Heart left ventricle (tissue), 16 donors: ENCODE measurements around the gene ZNF700. TPM values are rescaled to one million over a fixed set of nuclear protein-coding genes. Genes with fewer than 3 reads are reported as not detected.
A peak's percentile ranks its signal among the peaks of the same experiment; 100 is the strongest.

ENCODE experiments used
- ATAC-seq, 4 donors: fragments of 200-7000 bp; cut with Tn5 transposase; one replicate each; pipeline ENCODE4 v1.9.1; 2020 to 2022; ENCODE audit warnings: moderate library complexity in 4 of 4, mild to moderate bottlenecking in 3 of 4, moderate number of reproducible peaks in 1 of 4
- DNase-seq, 5 donors: peaks; one replicate each; pipeline ENCODE4 v3.0.0-alpha.2; 2020
- H3K27ac ChIP-seq, 12 donors: fragments of 200-600 bp; sonication (generic) in 4 of 12; one replicate each; pipeline versions ENCODE4 v1.5.0 to v1.8.0; 2016 to 2022; ENCODE audit warnings: mild to moderate bottlenecking in 2 of 12
- H3K27me3 ChIP-seq, 9 donors: fragments of 200-600 bp; sonication (generic) in 2 of 9; one replicate each; pipeline versions ENCODE4 v1.5.1 to v1.8.0; 2016 to 2022; ENCODE audit warnings: mild to moderate bottlenecking in 3 of 9
- H3K36me3 ChIP-seq, 9 donors: fragments of 200-600 bp; sonication (generic) in 2 of 9; one replicate each; pipeline versions ENCODE4 v1.5.0 to v1.8.0; 2018 to 2022; ENCODE audit warnings: mild to moderate bottlenecking in 2 of 9
- H3K4me1 ChIP-seq, 12 donors: fragments of 200-600 bp; sonication (generic) in 4 of 12; one replicate each; pipeline versions ENCODE4 v1.5.0 to v1.8.0; 2016 to 2022; ENCODE audit warnings: mild to moderate bottlenecking in 3 of 12
- H3K4me3 ChIP-seq, 12 donors: fragments of 200-600 bp; sonication (generic) in 4 of 12; one replicate each; pipeline versions ENCODE4 v1.5.0 to v1.8.0; 2017 to 2022; ENCODE audit warnings: mild to moderate bottlenecking in 9 of 12, moderate library complexity in 4 of 12
- H3K9me3 ChIP-seq, 12 donors: fragments of 200-600 bp; sonication (generic) in 4 of 12; one replicate each; pipeline versions ENCODE4 v1.5.0 to v1.8.0; 2016 to 2022; ENCODE audit warnings: mild to moderate bottlenecking in 1 of 12
- CTCF ChIP-seq, 12 donors: fragments of 200-600 bp; sonication (generic) in 4 of 12; IDR thresholded peaks; one replicate each; pipeline versions ENCODE4 v1.5.0 to v1.8.0; 2018 to 2022; ENCODE audit warnings: antibody characterized with exemption in 12 of 12, mild to moderate bottlenecking in 5 of 12
- POLR2A ChIP-seq, 2 donors: fragments of 450-650 bp; IDR thresholded peaks; one replicate each; pipeline ENCODE4 v1.6.1; 2017; ENCODE audit warnings: antibody characterized with exemption in 2 of 2, mild to moderate bottlenecking in 2 of 2, moderate library complexity in 2 of 2
- WGBS, 4 donors: extraction: QIAGEN DNeasy Blood & Tissue Kit in 2 of 4; methylation state at CpG; one replicate each; pipeline versions ENCODE4 v1.1.5 to v1.1.7; 2013 to 2018; 5-methylcytosine and 5-hydroxymethylcytosine counted together
- intact Hi-C, 10 donors: fragments of 100-400 bp; cut with DNase I; formaldehyde crosslinking; loops; one replicate each; pipeline versions ENCODE4 v1.11.1 to v1.14.2; 2022
- polyA plus RNA-seq, 2 donors: library from polyadenylated mRNA; stranded (reverse); fragments of 200-250 nt; gene quantifications; one replicate each; pipeline ENCODE4 v1.2.3, GENCODE V29; 2013
- total RNA-seq, 9 donors: library from RNA; depleted of rRNA in 2 of 9; stranded (reverse); fragments of >200 nt in 2 of 9; fragmentation: NEBNext Ultra II Directional in 3 of 9; extraction: Animal tissue kit (Norgen Biotek cat#: 25700) in 3 of 9; gene quantifications; one replicate each; pipeline versions ENCODE4 v1.1.0 to v1.2.4, GENCODE V29; 2016 to 2023
- donor health status: ischemic (EF 13 %, LVEDD 7.1; RV severe dilation, severe dysfunction).
- donor health status: healthy with polysubstance abuse.
- donor health status: DM: no; HTN: yes; CAD: no.
- donor health status: DM: no; HTN: no; CAD: no.
- donor health status: ischemic (EF 25% LVEDD 6.9; RV normal size, moderate dysfunction).
- donor health status: ischemic (EF 25% LVEDD 5.7; RV mildly dilated, moderate dysfunction).
- donor health status: healthy.
- donor health status: DM: yes; HTN: yes; CAD: no.
- donor health status: ischemic (EF 35%, LVEDD 5.7; RV mildly dilated, moderate dysfunction).
- donor health status: nonischemic (EF 11% LVEDD 7.7; RV severe dilation, severe dysfunction).
- donor health status: DM: yes; HTN: yes; CAD: no.
- donor health status: PGD.
- donor health status: ischemic (EF 29% LVEDD 5.4; RV normal size, mild dysfunction).
- donor health status: nonischemic (EF 23%, LVEDD 6.1; RV moderate dilation, normal function).

ZNF700 gene
- total and polyA plus RNA-seq, 11 donors = 2.2 to 7.5 (median 3.8) TPM

DNA sequence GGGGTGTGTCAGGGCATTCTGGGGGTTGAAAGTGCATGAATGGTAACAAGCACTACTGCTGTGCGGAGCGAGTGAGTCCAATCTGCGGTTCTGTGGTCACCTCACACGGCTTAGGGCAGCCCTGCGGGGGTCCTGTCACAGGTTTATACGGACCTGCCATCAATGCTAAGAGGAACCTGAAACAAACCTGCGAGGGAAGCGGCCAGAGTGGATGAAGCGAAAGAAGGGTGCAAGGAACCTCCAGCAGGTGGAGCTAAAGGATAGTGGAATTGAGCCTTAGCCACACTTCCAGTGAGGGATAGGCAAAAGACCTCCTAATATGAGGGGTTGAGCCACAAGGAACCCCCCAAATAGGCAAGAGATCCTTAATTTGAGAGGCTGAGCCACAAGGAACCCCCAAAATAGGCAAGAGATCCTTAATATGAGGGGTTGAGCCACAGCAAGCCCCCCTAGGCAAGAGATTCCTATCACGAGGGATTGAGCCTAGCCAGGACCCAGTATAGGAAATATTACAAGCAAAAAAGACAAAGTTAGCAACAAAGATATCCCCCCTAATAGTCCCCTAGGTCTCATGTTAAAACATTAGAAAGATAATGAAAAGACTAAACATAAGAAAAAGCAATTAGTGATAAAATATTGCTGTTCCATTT lies 43.6 kb upstream of the ZNF700 start:
- no peak overlapping the region for H3K27ac ChIP-seq
- peak in 3 of 4 donors; percentile 76 to 83 (median 79) for ATAC-seq
- H3K9me3 ChIP-seq = no peaks in the 10 kb centered on the region
- H3K4me1 ChIP-seq = peaks cover 0 to 4% (median 0%) of the 10 kb centered on the region in 12 donors
- DNase-seq = peak in 4 of 5 donors; percentile 37 to 48 (median 43)
- H3K4me3 ChIP-seq = peak overlapping the region in 2 of 12 donors; percentile 8 to 17
- WGBS, 4 donors = 14 to 16% (median 15%) methylated on average over 10 of the region's 10 CpGs
- intact Hi-C loops = loop anchor here (1.0 to 10.0 kb wide), 13 partner anchors 41 to 261 kb away; partner anchors contain the start of genes ZNF20 (in 5 of the 10) and ZNF491 (in 3 of the 10)
- TF ChIP-seq CTCF (IDR thresholded peaks at IDR 0.05) (peak; percentile 51 to 81 (median 72)), POLR2A (IDR thresholded peaks at IDR 0.05) (no peak)
- H3K27me3 ChIP-seq = no peaks in the 10 kb centered on the region
- no peaks in the 10 kb centered on the region for H3K36me3 ChIP-seq

GRCh38 chr19:11882606-11883005 lies 42.3 kb upstream of the ZNF700 start:
- no peak overlapping the region for H3K4me3 ChIP-seq
- intact Hi-C loops = loop anchor here in 8 of 10 donors (2.0 to 10.0 kb wide), 9 partner anchors 40 to 260 kb away; partner anchors contain the start of genes ZNF20 (in 3 of the 8) and ZNF491 (in 3 of the 8)
- 62 to 72% (median 67%) methylated on average over 2 of the region's 2 CpGs for WGBS, 4 donors

GRCh38 chr19:11887234-11887610 lies 37.7 kb upstream of the ZNF700 start:
- 14 to 27% (median 18%) methylated on average over 7 of the region's 7 CpGs for WGBS, 4 donors

More at GRCh38 chr19:11882606-11883005, 42.3 kb upstream of the ZNF700 start:
- DNase-seq (no peak), ATAC-seq (no peak)
- Histone ChIP-seq H3K27me3 (no peaks in the 10 kb centered on the region), H3K4me1 (peaks cover 0 to 11% (median 4%) of the 10 kb centered on the region in 12 donors), H3K27ac (no peak overlapping the region), H3K9me3 (no peaks in the 10 kb centered on the region), H3K36me3 (no peaks in the 10 kb centered on the region)
- no peak for TF ChIP-seq POLR2A (IDR thresholded peaks at IDR 0.05)
- TF ChIP-seq CTCF (IDR thresholded peaks at IDR 0.05) = no peak

More at GRCh38 chr19:11887234-11887610, 37.7 kb upstream of the ZNF700 start:
- Histone ChIP-seq H3K27ac (peak overlapping the region in 11 of 12 donors; percentile 34 to 90 (median 85)), H3K36me3 (no peaks in the 10 kb centered on the region), H3K9me3 (no peaks in the 10 kb centered on the region), H3K4me1 (peaks cover 0 to 15% (median 9%) of the 10 kb centered on the region in 12 donors), H3K27me3 (no peaks in the 10 kb centered on the region), H3K4me3 (peak overlapping the region in 11 of 12 donors; percentile 66 to 85 (median 71))
- TF ChIP-seq POLR2A (IDR thresholded peaks at IDR 0.05) = no peak
- no peak for TF ChIP-seq CTCF (IDR thresholded peaks at IDR 0.05)
- DNase-seq (peak in 1 of 5 donors; percentile 31), ATAC-seq (peak; percentile 20 to 60 (median 34))
- intact Hi-C loops = loop anchor here in 7 of 10 donors (2.0 to 10.0 kb wide), 7 partner anchors 35 to 254 kb away; partner anchors contain the start of genes ZNF20 (in 1 of the 7), ZNF491 (in 1 of the 7) and ZNF763 (in 1 of the 7)
